WTC11 (cell line): ENCODE results near the gene RTF2. TPM values are rescaled to one million over a fixed set of nuclear protein-coding genes. Genes with fewer than 3 reads are reported as not detected.

Source experiments
- ATAC-seq: fragments of 200-7000 bp; cut with Tn5 transposase; 2 replicates; pipeline ENCODE4 v1.10.0; 2021; ENCODE audit warnings: mild to moderate bottlenecking, moderate library complexity
- CTCF ChIA-PET: fragments of 300-600 bp; sonication (Branson Sonifier 250); formaldehyde crosslinking; loops from one replicate; lab custom pipeline; 2021; ENCODE audit warnings: antibody characterized with exemption; lab: Charles Lee
- POLR2A ChIA-PET: fragments of 350-600 bp; sonication (Branson Sonifier 250); formaldehyde crosslinking; loops from one replicate; lab custom pipeline; 2021; ENCODE audit warnings: antibody characterized with exemption; lab: Charles Lee
- DNase-seq: peaks from one replicate; pipeline ENCODE4 v3.0.0; 2021; ENCODE audit warnings: low spot score
- H3K27ac Mint-ChIP-seq: 2 replicates; pipeline ENCODE4 v1.8.0; 2021; ENCODE audit warnings: mixed read lengths
- H3K27me3 Mint-ChIP-seq: 2 replicates; pipeline ENCODE4 v1.8.0; 2021; ENCODE audit warnings: low read depth, mild to moderate bottlenecking, moderate library complexity, mixed read lengths
- H3K36me3 Mint-ChIP-seq: 2 replicates; pipeline ENCODE4 v1.8.0; 2021; ENCODE audit warnings: mixed read lengths
- H3K4me1 Mint-ChIP-seq: 2 replicates; pipeline ENCODE4 v1.8.0; 2022; ENCODE audit warnings: mixed read lengths
- H3K4me3 Mint-ChIP-seq: 2 replicates; pipeline ENCODE4 v1.8.0; 2021; ENCODE audit warnings: mild to moderate bottlenecking, moderate library complexity, mixed read lengths
- H3K9me3 Mint-ChIP-seq: 2 replicates; pipeline ENCODE4 v1.8.0; 2021; ENCODE audit warnings: mixed read lengths
- AR ChIP-seq: fragments of 250-450 bp; sonication (Bioruptor Pico); IDR thresholded peaks from 2 replicates; pipeline ENCODE4 v1.9.0; 2021; ENCODE audit warnings: mild to moderate bottlenecking
- E2F4 ChIP-seq: sonication (generic); formaldehyde crosslinking; IDR thresholded peaks from 2 replicates; pipeline ENCODE4 v1.8.1; 2022; ENCODE audit warnings: low read depth, mild to moderate bottlenecking, moderate library complexity, missing genetic modification reagents, borderline replicate concordance
- ELF4 ChIP-seq: sonication (generic); formaldehyde crosslinking; IDR thresholded peaks from 2 replicates; pipeline ENCODE4 v1.8.1; 2022; ENCODE audit warnings: low read depth, mild to moderate bottlenecking, moderate library complexity, missing genetic modification reagents
- ERG ChIP-seq: fragments of 250-450 bp; sonication (Bioruptor Pico); IDR thresholded peaks from 2 replicates; pipeline ENCODE4 v1.8.0; 2021; ENCODE audit warnings: mild to moderate bottlenecking
- ESRRA ChIP-seq: sonication (generic); formaldehyde crosslinking; IDR thresholded peaks from 2 replicates; pipeline ENCODE4 v1.8.1; 2022; ENCODE audit warnings: mild to moderate bottlenecking, missing genetic modification reagents, borderline replicate concordance
- FOXJ3 ChIP-seq: sonication (generic); formaldehyde crosslinking; IDR thresholded peaks from 2 replicates; pipeline ENCODE4 v1.9.0; 2021; ENCODE audit warnings: missing genetic modification reagents, mild to moderate bottlenecking, borderline replicate concordance
- HMGA2 ChIP-seq: fragments of 250-450 bp; sonication (Bioruptor Pico); IDR thresholded peaks from 2 replicates; pipeline ENCODE4 v1.4.0; 2021; ENCODE audit warnings: mild to moderate bottlenecking, moderate library complexity
- JUN ChIP-seq: sonication (generic); formaldehyde crosslinking; IDR thresholded peaks from 2 replicates; pipeline ENCODE4 v1.8.0; 2023; ENCODE audit warnings: mild to moderate bottlenecking, missing genetic modification reagents
- NR3C1 ChIP-seq: sonication (generic); formaldehyde crosslinking; conservative IDR thresholded peaks from 2 replicates; pipeline ENCODE4 v1.8.1; 2023; ENCODE audit warnings: low read depth, mild to moderate bottlenecking, missing genetic modification reagents
- RELA ChIP-seq: sonication (generic); formaldehyde crosslinking; IDR thresholded peaks from 2 replicates; pipeline ENCODE4 v1.8.1; 2022; ENCODE audit warnings: missing genetic modification reagents, mild to moderate bottlenecking, borderline replicate concordance
- SP1 ChIP-seq: sonication (generic); formaldehyde crosslinking; conservative IDR thresholded peaks from 2 replicates; pipeline ENCODE4 v1.8.1; 2022; ENCODE audit warnings: missing genetic modification reagents
- TCF7 ChIP-seq: sonication (generic); formaldehyde crosslinking; IDR thresholded peaks from 2 replicates; pipeline ENCODE4 v1.8.0; 2022; ENCODE audit warnings: mild to moderate bottlenecking, low read depth, missing genetic modification reagents, moderate library complexity
- USF2 ChIP-seq: sonication (generic); formaldehyde crosslinking; IDR thresholded peaks from 2 replicates; pipeline ENCODE4 v1.8.1; 2023; ENCODE audit warnings: mild to moderate bottlenecking, missing genetic modification reagents, moderate library complexity
- ZNF263 ChIP-seq: sonication (generic); formaldehyde crosslinking; IDR thresholded peaks from 2 replicates; pipeline ENCODE4 v1.8.1; 2022; ENCODE audit warnings: low read depth, mild to moderate bottlenecking, moderate library complexity, missing genetic modification reagents
- ZNF423 ChIP-seq: fragments of 250-450 bp; sonication (Bioruptor Pico); IDR thresholded peaks from 2 replicates; pipeline ENCODE4 v2.1.2; 2022; ENCODE audit warnings: mild to moderate bottlenecking, moderate library complexity
- ZNF532 ChIP-seq: fragments of 250-450 bp; sonication (Bioruptor Pico); IDR thresholded peaks from 2 replicates; pipeline ENCODE4 v1.9.0; 2021; ENCODE audit warnings: mild to moderate bottlenecking, borderline replicate concordance
- total RNA-seq: library from RNA; stranded (reverse); gene quantifications from 3 replicates; pipeline ENCODE4 v1.2.3, GENCODE V29; 2021

Gene RTF2
- total RNA-seq, 1 experiment from 2014 or later: 46.3 TPM

GRCh38 chr20:56420028-56420427, 48.4 kb upstream of the RTF2 start (continued):
- no peak for TF ChIP-seq ZNF263 (CRISPR knock-in tag)
- TF ChIP-seq, all 79 proteins: peak for 0

GRCh38 chr20:56420940-56421688, 47.3 kb upstream of the RTF2 start:
- DNase-seq (no peak), ATAC-seq (no peak)
- POLR2A ChIA-PET: no interaction called here
- Mint-ChIP-seq H3K27ac (no peak overlapping the region), H3K4me1 (peaks cover 9% of the 10 kb centered on the region), H3K9me3 (no peaks in the 10 kb centered on the region), H3K36me3 (no peaks in the 10 kb centered on the region), H3K4me3 (no peak overlapping the region), H3K27me3 (peaks cover 44% of the 10 kb centered on the region)
- CTCF ChIA-PET: no interaction called here
- TF ChIP-seq JUN (no peak), AR (no peak), HMGA2 (CRISPR knock-in tag) (no peak), ELF4 (CRISPR knock-in tag) (no peak), E2F4 (CRISPR knock-in tag) (no peak), TCF7 (CRISPR knock-in tag) (no peak), NR3C1 (CRISPR knock-in tag) (no peak), RELA (CRISPR knock-in tag) (no peak), ZNF423 (CRISPR knock-in tag) (no peak), ESRRA (CRISPR knock-in tag) (no peak), ZNF532 (CRISPR knock-in tag) (no peak), FOXJ3 (CRISPR knock-in tag) (no peak), SP1 (CRISPR knock-in tag) (no peak), ERG (CRISPR knock-in tag) (no peak), USF2 (CRISPR knock-in tag) (no peak)
